Left cardiac atrium (tissue), 4 donors: ENCODE results near the gene TRPM2. TPM values are rescaled to one million over a fixed set of nuclear protein-coding genes. Genes with fewer than 3 reads are reported as not detected.
"Not testable (repeated sequence)": the region's sequence is repeated elsewhere in the genome, so short reads cannot be mapped to it uniquely, and the experiment has no call there.

ENCODE experiments used
- ATAC-seq, 2 donors: fragments of 200-7000 bp; cut with Tn5 transposase; one replicate each; pipeline ENCODE4 v1.9.1; 2020; ENCODE audit warnings: mild to moderate bottlenecking in 2 of 2, moderate library complexity in 2 of 2
- DNase-seq: peaks from one replicate; pipeline ENCODE4 v3.0.0-alpha.2; 2020
- intact Hi-C, 2 donors: fragments of 100-400 bp; cut with DNase I; formaldehyde crosslinking; loops; one replicate each; pipeline versions ENCODE4 v1.14.1 to v1.15.1; 2022 to 2023
- total RNA-seq, 2 donors: library from RNA; stranded (reverse); fragmentation: NEBNext Ultra II Directional; extraction: Animal tissue kit (Norgen Biotek cat#: 25700); gene quantifications; one replicate each; pipeline ENCODE4 v1.2.1, GENCODE V29; 2021
- donor health status: DM: no; HTN: yes; CAD: no.
- donor health status: DM: no; HTN: yes; CAD: no; lungs with severe emphysema.
- donor health status: DM: yes; HTN: yes; CAD: no.
- donor health status: Dilated cardiomyopathy.

Gene TRPM2
- total RNA-seq, 2 donors from 2014 or later = 2.9 to 5.1 TPM

DNA sequence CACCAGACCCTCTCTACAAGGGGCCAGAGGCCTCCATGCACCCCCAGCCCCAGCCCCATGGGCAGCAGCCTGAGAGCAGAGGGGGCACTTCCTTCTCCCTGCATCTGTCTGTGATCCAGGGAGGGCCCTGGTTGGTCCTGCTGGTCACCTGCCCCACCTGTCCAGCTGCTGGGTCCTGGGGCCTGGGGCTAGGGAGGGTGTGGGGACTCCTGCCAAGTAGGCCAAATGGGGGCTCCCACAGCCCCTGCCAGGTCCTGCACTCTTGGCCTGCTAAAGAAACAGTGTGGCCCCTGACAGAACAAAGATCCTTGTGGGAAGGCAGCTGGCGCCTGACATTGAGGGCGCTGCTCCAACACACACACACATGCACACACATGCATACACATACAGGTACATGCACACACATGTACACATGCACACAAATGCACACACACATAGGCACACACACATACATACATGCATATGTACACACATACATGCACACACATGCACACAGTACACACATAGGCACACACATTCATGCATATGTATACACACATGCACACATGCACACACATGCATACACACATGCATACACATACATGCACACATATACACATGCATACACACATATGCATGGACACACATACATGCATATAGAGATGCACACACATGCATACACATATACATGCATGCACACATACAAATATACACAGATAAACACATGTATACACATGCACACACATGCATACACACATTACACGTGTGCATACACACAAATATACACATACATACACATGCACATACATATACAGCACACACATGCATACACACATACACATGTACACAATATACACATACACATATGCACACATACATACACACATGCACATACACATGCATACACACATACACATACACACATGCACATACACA, 49.9 kb downstream of the TRPM2 start:
- no peak for ATAC-seq
- DNase-seq = no peak
- intact Hi-C loops = no loop called here

DNA sequence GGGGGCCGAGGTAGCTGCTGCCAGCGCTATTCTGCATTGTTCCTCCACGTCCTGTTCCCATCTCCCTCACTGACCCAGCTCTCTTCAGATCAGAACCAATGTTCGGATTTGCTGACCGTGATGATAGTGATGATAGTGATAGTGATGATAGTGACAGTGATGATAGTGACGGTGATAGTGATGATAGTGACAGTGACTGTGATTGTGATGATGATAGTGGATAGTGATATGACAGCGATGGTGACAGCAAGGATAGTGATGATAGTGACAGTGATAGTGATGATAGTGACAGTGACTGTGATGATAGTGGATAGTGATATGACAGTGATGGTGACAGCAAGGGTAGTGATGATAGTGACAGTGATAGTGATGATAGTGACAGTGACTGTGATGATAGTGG, 51.1 kb downstream of the TRPM2 start:
- ATAC-seq, DNase-seq, intact Hi-C loops: not testable (repeated sequence)

DNA sequence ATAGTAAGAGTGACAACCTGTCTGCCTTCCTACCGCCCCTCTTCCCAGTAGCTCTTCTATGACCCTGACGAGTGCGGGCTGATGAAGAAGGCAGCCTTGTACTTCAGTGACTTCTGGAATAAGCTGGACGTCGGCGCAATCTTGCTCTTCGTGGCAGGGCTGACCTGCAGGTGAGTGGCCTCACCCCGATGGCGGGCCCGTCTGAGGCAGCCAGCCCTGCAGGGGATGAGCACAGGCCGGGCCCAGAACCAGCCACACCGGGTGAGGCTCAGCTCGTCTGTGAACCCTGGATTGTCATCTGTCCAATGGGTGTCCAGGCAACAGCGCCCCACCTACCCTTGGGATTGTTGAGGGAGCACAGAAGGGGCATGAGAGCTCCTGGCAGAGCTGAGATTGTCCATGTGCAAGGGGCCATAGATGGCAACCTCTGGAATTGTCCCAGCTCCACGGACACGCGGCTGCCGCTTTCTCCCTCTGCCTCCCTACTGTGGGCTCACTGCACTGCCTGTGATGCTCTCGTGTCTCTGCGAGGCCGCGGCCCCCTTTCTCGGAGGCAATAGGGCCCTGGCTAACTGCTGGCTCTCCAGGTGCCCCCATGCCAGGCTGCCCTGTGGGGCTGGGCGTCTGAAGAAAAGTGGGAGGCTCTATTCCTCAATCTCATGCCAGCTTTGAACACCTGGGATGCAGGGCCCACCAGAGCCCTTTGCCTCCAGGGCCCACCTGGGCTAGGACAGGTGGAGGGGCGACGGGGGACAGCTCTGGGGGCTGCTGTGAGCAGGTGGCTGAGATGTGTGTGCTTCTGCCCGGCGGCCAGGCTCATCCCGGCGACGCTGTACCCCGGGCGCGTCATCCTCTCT, 51.9 kb downstream of the TRPM2 start:
- ATAC-seq = no peak
- intact Hi-C loops = no loop called here
- DNase-seq = no peak

DNA sequence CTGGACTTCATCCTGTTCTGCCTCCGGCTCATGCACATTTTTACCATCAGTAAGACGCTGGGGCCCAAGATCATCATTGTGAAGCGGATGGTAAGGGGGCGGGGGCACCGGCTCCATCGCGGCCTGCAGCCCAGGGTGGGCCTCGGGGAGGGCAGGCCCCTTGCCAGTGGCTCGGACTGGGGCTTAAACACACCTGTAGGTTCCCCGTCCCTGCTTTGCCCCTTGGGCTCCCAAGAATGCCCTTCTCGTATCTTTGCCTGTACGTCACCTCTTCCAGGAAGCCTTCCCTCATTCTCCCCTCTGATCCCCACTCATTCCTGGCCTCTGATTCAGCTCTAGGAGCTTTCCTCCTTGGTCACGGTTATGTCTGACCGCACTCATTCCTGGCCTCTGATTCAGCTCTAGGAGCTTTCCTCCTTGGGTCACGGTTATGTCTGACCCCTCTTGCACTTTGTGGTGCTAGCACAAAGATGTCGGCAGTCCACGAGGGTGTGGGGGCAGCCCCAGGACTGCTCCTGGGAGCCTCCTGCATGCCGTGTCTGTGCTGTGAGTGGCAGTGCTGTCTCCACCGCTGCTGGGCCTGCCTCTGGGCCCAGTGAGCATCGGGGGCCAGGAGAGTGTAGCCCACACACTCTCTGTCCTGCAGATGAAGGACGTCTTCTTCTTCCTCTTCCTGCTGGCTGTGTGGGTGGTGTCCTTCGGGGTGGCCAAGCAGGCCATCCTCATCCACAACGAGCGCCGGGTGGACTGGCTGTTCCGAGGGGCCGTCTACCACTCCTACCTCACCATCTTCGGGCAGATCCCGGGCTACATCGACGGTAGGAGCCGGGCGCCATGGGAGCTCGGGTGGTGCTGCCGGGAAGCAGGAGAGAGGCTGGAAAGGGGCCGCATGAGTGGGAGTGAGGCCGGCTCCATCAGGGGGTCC, 52.8 kb downstream of the TRPM2 start:
- intact Hi-C loops = no loop called here
- no peak for ATAC-seq
- DNase-seq = no peak

DNA sequence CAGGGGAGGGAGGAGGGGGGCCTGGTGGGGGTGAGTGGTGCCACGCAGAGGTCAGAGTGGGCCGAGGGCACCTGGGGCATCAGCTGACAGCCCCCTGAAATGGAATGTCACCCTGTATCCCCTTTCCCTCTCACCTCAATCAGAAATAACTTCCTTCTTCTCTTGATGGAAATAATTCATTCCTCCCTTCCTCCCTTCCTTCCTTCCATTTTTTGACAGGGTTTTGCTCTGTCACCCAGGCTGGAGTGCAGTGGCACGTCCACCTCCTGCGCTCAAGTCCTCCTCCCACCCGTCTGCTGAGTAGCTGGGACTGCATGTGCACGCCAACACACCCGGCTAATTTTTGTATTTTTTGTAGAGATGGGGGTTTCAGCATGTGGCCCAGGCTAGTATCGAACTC, 53.5 kb downstream of the TRPM2 start:
- DNase-seq (no peak), ATAC-seq (no peak)
- intact Hi-C loops = no loop called here

DNA sequence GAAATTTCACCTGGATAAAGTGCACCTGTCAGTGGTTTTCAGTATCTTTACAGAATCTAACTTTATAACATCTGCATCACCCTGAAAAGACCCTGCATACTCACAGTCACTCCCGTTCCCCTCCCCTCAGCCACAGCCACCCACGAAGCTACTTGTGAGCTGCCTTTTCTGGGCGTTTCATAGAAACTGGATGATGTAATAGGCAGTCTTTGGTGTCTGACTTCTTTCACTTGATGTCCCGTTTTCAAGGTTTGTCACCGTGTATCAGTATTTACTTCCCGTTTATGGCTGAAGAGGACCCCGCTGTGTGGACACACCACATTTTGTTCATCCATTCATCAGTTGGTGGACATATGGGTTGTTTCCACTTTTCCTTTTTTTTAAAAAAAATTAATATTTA, 54.1 kb downstream of the TRPM2 start:
- DNase-seq (no peak), ATAC-seq (no peak)
- intact Hi-C loops = no loop called here

DNA sequence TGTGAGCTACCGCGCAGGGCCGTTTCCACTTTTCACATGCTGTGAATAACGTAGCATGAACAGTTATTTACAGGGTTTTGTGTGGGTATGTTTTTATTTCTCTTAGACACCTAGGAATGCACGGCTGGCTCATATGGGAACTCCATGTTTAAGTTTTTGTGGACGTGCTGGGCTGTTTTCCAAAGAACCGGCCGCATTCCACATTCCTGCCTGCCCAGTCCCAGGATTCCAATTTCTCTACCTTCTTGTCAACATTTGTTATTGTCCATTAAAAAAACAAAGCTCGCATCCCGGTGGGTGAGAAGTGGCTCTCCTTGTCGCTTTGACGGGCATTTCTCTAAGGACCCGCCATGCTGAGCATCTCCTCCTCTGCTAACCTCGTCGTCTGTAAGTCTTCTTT, 54.8 kb downstream of the TRPM2 start:
- DNase-seq = no peak
- ATAC-seq = no peak
- intact Hi-C loops = no loop called here

DNA sequence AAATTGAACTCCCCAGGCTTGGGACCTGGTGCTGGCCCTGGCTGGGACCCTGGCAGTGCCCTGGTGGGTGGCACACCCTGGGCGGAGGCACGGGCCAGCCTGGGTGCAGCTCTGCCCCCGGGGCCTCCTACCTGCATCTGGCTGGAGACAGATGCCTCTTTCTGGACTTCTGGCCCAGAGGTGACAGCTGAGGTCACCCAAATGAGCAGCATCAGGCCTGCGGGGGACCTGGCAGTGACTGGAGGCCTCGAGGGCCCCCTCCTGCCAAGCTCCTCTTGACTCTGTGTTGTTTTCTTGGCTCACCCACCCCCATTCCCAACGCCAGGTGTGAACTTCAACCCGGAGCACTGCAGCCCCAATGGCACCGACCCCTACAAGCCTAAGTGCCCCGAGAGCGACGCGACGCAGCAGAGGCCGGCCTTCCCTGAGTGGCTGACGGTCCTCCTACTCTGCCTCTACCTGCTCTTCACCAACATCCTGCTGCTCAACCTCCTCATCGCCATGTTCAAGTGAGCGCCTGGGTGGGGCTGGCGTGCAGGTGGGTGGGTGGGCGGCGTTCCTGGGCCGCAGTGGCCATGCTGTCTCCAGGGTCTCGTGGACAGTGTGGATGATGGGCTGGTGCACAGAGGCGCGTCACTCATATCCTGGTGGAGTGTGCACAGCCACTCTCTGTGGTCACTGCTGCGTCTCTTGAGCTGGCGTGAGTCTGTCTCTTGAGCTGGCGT, 60.3 kb downstream of the TRPM2 start:
- intact Hi-C loops = no loop called here
- DNase-seq (no peak), ATAC-seq (no peak)

DNA sequence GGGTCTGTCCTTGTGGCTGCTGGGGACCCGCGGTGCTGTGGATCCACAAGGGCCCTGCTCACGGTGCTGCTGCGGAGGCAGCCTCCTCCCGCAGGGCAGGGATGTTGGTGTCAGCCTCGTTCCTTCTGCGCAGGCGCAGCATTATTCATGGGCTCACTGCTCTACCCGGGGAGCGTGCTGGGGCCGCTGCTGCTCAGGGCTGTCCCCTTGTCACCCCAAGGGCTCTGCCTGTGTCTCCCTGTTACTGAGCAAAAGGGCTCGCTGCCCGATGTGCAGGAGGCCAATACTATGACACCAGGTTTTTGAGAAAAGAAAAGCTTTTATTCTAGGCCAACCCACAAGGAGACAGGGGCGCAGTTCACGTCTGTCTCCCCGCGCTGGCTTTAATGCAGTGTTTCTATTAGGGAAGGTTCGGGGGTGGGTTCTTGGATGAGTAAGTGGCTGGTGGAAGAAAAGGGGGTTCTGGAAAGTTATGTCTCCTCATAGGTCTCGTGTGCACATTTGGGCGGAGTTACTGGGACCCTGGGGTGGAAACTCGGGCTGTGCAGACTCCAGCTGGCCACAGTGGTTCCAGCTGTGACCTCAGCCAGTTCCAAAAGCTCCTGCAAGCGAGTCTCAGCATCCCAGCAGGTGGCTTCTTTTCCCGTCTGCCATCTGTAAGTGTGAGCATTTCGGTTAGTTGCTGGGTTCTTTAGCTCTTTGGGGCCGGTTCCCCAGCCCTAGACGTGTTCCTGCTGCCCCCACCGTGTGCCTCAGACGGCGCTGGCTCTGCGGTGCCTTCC, 61.1 kb downstream of the TRPM2 start:
- DNase-seq (no peak), ATAC-seq (no peak)
- intact Hi-C loops = no loop called here

DNA sequence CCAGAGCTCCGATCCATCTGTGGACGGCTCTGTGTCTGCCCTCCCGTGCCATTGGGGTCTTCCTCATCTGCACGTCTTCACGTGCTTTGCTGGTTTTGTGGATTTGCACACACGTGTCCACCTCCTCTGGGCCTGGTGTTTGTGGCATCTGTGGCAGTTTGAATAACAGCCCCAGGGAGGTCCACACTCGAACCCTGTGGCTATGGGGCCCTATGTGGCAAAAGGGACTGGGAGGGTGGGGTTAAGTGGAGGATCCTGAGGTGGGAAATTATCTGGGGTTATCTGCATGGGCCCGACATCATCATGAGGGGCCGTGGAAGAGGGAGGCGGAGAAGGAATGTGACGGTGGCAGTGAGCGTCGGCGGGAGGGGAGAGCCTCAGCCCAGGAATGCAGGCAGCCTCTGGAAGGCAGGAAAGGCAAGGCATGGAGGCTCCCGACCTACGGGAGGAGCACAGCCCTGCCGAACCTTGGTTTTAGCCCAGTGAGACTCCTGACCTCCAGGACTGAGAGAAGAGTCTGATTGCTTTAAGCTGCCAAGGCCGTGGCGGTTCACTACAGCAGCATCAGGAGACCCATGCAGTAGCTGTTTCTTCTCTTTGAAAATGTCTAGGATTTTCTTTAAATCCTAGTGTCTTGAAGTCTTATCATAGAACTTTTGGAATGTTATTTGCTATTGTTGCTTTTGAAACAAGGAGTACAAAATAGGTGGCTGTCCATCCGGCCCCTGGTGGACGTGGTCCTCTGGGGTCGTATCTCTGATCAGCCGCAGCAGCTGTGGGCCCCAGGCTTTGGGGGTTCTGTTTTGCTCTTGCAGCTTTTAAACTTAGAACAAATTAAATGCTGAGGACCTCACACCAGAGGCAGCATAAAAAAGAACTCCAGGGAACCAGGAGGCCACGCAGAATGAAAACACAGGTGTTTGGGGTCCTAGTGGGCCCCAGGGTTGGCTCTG, 61.9 kb downstream of the TRPM2 start:
- DNase-seq (no peak), ATAC-seq (no peak)
- intact Hi-C loops = no loop called here

DNA sequence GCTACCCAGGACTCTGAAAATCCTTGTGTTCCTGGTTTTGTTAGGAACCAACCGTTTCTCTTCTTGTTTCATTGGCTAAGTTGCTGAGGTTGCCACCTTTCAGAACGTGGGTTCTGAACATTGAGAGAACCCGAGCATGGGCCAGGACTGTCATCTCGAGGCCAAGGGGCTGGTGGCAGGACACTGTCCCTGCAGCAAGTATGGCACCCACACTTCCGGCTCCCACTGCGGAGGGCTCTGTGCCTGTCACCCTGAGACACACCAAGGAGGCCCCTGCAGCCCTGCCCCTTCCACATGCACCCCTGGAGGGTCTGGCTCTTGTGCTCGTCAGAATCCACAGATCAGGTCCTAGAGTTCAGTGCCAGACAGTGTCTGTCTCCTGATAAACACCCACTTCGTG, 62.8 kb downstream of the TRPM2 start:
- ATAC-seq (no peak), DNase-seq (no peak)
- intact Hi-C loops = no loop called here

DNA sequence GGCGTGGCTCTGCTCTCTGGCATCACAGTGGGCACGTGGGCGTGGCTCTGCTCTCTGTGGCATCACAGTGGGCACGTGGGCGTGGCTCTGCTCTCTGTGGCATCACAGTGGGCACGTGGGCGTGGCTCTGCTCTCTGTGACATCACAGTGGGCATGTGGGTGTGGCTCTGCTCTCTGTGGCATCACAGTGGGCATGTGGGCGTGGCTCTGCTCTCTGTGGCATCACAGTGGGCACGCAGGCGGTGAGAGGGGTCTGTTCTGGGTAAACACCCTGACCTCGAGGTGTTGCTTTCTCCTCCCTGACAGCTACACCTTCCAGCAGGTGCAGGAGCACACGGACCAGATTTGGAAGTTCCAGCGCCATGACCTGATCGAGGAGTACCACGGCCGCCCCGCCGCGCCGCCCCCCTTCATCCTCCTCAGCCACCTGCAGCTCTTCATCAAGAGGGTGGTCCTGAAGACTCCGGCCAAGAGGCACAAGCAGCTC, 64.2 kb downstream of the TRPM2 start:
- not testable (repeated sequence) for DNase-seq, ATAC-seq

DNA sequence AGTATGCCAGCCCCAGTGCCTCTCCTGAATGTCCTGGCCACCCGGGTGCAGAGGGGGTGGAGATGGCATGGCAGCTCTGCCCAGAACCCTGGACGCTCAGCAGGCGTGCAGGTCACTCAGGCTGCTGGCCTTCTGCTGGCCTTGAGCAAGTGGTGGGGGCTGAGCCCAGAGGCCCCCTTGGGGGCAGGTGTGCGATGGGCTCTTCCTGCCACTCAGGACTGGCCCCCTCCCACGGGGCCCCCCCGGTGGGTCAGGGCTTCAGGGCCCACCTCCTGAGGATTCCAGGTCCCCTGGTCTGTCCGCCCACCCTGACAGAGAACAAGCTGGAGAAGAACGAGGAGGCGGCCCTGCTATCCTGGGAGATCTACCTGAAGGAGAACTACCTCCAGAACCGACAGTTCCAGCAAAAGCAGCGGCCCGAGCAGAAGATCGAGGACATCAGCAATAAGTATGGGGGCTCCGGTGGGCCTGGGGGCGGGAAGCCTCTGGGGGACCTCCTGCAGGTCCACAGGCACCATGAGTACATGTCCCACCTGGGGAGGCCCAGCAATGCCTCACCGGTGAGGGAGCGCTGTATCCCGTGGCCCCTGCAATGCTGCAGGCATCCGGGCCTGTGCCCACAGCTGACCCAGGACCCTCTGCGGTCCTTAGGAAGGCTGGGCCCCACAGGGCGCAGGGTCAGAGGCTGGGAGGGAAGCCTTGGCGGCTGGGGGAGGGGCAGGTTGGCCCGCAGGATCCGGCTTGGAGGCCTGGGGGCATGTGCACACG, 64.9 kb downstream of the TRPM2 start:
- no peak for ATAC-seq
- DNase-seq = no peak
- intact Hi-C loops = no loop called here

More for the DNA sequence above, 64.2 kb downstream of the TRPM2 start:
- intact Hi-C loops = not testable (repeated sequence)

DNA sequence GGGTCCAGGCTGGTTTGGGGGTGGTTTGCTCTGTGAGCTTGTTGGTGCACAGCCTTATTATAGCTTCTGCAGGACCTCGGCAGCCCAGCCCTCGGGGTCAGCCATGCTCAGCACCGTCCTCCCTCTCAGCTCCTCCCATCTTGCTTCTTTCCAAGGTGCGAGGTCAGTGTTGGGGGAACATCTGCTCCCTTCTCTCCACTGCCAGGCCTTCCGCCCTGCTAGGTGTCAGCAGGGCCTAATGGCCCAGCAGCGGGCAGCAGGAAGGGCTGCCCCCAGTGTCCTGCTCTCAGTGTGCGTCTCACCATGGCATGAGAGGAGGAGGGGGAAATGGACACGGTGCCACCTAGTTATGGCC, 65.4 kb downstream of the TRPM2 start:
- DNase-seq (no peak), ATAC-seq (no peak)
- intact Hi-C loops = no loop called here

DNA sequence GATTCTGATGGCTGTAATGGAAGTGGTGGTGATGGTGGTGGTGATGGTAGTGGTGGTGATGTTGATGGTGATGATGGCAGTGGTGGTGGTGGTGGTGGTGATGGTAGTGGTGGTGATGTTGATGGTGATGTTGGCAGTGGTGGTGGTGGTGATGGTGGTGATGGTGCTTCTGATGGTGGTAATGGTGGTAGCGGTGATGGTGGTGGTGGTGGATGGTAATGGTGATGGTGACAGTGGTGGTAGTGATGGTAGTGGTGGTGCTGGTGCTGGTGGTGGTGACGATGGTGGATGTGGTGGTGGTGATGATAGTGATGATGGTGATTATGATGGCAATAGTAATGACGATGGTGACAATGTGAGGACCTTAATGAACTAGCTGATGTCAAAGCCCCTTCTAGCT, 66.3 kb downstream of the TRPM2 start:
- ATAC-seq = no peak
- no peak for DNase-seq

More for the DNA sequence above, 66.3 kb downstream of the TRPM2 start:
- intact Hi-C loops = no loop called here
